GM12891 (cell line): ENCODE measurements around the gene C5orf47.

ENCODE experiments used
- POLR2A ChIP-seq: IDR thresholded peaks from 2 replicates; pipeline ENCODE4 v1.6.1; 2011; ENCODE audit warnings: low read depth, low read length, control low read depth
- POLR2AphosphoS5 ChIP-seq: IDR thresholded peaks from 2 replicates; pipeline ENCODE4 v1.6.1; 2011; ENCODE audit warnings: low read depth, low read length, control low read depth

DNA sequence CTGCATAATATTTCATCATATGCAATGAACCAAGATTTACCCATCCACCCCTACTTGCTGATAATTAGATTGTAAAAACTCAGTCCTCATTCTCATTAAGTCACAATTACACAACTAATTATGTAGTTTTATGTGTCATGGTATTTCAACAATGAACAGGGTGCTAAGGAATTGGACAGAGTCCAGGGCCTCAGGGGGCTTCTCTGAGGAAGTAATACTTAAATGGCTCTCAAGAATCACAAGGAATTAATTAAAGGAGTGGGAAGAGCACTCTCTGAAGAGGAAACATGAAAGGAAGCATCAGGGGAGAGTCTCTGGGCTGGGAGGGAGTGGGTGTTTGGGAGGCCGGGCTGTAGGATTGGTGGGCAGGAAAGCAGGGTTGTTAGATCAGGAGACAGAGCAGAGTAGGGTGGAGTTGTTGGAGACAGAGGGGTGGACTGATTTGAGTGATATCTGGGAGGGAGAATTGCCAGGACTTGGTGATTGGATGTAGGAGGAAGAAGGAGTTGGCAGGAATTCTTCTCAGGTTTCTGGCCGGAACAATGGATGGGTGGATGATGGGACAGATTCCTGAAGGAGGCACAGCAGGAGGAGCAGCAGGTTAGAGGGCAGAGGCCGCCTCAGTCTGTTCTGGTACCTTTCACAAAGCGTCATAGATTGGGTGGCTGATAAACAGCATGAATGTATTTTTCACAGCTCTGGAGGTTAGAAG lies 33.6 kb downstream of the C5orf47 start:
- TF ChIP-seq POLR2A: no peak
- TF ChIP-seq POLR2AphosphoS5: no peak
